ENCODE measurements around the gene DHRS12.
"Not testable (repeated sequence)": the region's sequence is repeated elsewhere in the genome, so short reads cannot be mapped to it uniquely, and the experiment has no call there.

DHRS12 gene

DNA sequence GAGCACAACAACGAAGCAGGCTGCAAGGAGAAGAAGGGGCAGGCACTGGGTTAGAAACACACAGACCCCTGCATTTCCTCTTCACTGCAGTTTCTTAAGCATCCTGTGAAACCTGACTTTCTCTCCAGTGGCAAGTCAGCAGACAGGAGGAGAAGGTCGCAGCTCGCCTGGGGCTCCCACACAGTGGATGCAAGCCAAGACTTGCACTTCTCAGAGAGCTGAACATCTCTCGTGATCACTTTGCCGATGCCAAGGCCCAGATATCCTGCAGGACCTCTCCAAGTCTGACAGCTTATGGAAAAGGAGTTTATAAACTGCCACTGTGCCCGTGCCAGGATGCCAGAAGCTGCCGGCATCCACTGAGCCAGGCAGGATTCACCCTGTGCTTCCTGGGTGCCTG lies 22.6 kb upstream of the DHRS12 start:
- no peak for DNase-seq

- no peak for DNase-seq
These were observed 21.8 kb upstream of the DHRS12 start for GRCh38 chr13:51825681-51826254.

DNA sequence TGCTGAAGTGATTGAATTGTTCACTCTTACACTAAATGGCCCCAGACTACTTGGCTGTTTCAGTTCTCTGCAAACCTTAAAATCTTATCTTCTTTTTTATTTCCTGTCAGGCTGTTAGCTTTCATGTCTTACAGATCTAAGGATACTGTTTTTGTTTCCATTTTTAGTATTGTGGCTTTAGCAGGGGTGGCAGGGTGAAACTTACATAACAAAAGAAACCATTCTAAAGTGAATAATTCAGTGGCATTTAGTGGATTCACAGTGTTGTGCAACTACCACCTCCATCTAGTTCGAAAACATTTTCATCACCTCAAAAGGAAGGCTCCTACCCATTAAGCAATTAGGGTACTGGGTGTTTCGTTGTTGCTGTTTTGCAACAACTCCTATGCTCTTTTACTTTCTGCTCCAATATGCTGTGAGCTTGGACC lies 21.2 kb upstream of the DHRS12 start:
- no peak for DNase-seq

- DNase-seq = not testable (repeated sequence)
These were observed 20.7 kb upstream of the DHRS12 start for GRCh38 chr13:51824712-51825111.

GRCh38 chr13:51823863-51824262 lies 19.9 kb upstream of the DHRS12 start:
- no peak for DNase-seq

- no peak for DNase-seq
These were observed 19.4 kb upstream of the DHRS12 start for GRCh38 chr13:51823359-51823758.

- DNase-seq = no peak
These were observed 18.3 kb upstream of the DHRS12 start for GRCh38 chr13:51822106-51822815.

GRCh38 chr13:51821606-51822005 lies 17.6 kb upstream of the DHRS12 start:
- no peak for DNase-seq

GRCh38 chr13:51820016-51820597 lies 16.1 kb upstream of the DHRS12 start:
- no peak for DNase-seq

GRCh38 chr13:51819544-51819943 lies 15.6 kb upstream of the DHRS12 start:
- no peak for DNase-seq

GRCh38 chr13:51818781-51819511 lies 15.0 kb upstream of the DHRS12 start:
- no peak for DNase-seq

GRCh38 chr13:51818276-51818675 lies 14.3 kb upstream of the DHRS12 start:
- DNase-seq = no peak

GRCh38 chr13:51817717-51818116 lies 13.8 kb upstream of the DHRS12 start:
- no peak for DNase-seq

- DNase-seq = no peak
These were observed 12.8 kb upstream of the DHRS12 start for GRCh38 chr13:51816604-51817249.

GRCh38 chr13:51815848-51816247 lies 11.9 kb upstream of the DHRS12 start:
- DNase-seq = no peak

DNA sequence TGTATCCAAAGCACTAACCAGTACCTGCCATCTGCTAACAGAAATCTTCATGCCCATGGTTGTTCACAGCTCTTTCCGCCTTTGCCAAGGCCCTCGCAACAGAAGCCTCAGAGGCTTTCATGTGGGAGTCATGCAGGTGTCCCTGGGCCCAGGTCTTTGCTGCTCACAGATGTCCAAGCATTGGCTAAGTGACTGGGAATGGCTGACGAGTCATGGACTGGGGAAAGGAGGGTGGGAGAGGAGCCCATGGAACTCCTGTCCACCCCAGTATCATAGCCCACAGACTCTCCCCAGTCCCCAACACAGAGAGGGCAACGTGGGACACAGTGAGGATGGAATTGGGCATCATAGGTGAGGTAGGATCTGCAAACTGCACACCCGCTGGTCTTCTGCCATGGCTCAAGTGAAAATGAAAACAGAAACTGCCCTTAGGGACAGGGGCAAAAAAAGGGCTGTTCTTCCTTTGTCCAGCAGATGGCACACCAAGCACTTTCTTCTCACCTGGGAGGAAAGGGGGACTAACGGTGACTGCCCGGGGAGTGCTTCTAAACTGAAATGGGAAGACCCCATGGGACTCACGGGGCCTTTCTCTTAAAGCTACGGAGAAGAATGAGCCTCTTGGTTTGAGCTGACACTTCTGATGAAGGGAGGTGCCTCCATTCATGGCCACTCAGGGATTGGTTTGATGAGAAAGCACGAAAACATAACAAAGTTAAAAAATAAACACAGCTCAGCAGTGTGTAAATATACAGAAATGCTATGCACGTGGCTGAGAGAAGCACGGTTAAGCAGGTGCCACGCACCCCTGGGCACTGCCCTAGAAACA lies 11.1 kb upstream of the DHRS12 start:
- peak; percentile 61 for DNase-seq

GRCh38 chr13:51814071-51814470 lies 10.1 kb upstream of the DHRS12 start:
- DNase-seq = no peak

- DNase-seq = no peak
These were observed 8.0 kb upstream of the DHRS12 start for GRCh38 chr13:51811920-51812451.

DNA sequence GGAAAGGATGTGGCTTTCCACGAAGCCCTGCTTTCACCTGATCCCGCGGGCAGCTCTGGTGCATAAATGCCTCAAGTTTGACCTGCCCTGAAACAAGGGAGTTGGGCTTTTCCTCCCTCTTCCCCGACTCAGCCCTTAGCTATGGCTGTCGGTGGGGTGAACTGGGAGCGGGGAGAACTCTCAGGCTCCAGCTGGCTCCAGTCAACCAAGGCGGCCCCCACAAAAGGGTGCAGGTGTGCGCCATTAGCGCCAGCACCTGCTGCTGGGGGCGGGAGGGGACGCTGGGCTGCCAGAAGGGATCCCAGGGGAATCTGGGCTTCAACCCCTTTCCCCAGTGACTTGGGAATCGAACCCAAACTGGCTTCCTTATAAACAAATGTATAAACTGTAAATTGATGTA lies 7.1 kb upstream of the DHRS12 start:
- DNase-seq = no peak

- no peak for DNase-seq
These were observed 4.8 kb upstream of the DHRS12 start for GRCh38 chr13:51808811-51809210.

- no peak for DNase-seq
These were observed 3.1 kb upstream of the DHRS12 start for GRCh38 chr13:51807041-51807440.

GRCh38 chr13:51806566-51806965 lies 2.6 kb upstream of the DHRS12 start:
- peak; percentile 42 for DNase-seq
